Lung (tissue), 12 donors: ENCODE results near the gene ZIC4. TPM values are rescaled to one million over a fixed set of nuclear protein-coding genes. Genes with fewer than 3 reads are reported as not detected.

Experiments
- ATAC-seq: fragments of 200-7000 bp; cut with Tn5 transposase; one replicate; pipeline ENCODE4 v1.9.1; 2020; ENCODE audit warnings: moderate number of reproducible peaks; ENCODE audit not compliant: insufficient read depth, low FRiP score
- DNase-seq, 3 donors: peaks; one replicate each; pipeline ENCODE4 v3.0.0-alpha.2; 2013 to 2017
- H3K27ac ChIP-seq, 2 donors: one replicate each; pipeline ENCODE4 v1.5.1; 2013; ENCODE audit warnings: mild to moderate bottlenecking in 2 of 2, moderate library complexity in 2 of 2, control low read depth in 1 of 2, inconsistent platforms in 1 of 2, low read depth in 1 of 2, low read length in 1 of 2
- H3K27me3 ChIP-seq, 3 donors: one replicate each; pipeline ENCODE4 v1.5.1; 2013; ENCODE audit warnings: low read length in 2 of 3; ENCODE audit not compliant: control insufficient read depth in 3 of 3, insufficient read depth in 3 of 3
- H3K36me3 ChIP-seq, 4 donors: one replicate each; pipeline ENCODE4 v1.5.1; 2013; ENCODE audit warnings: low read length in 4 of 4, mild to moderate bottlenecking in 1 of 4, moderate library complexity in 1 of 4; ENCODE audit not compliant: control insufficient read depth in 4 of 4, insufficient read depth in 4 of 4
- H3K4me1 ChIP-seq, 5 donors: one replicate each; pipeline ENCODE4 v1.5.1; 2013; ENCODE audit warnings: low read length in 5 of 5, mild to moderate bottlenecking in 2 of 5, moderate library complexity in 1 of 5; ENCODE audit not compliant: control insufficient read depth in 5 of 5, insufficient read depth in 5 of 5
- H3K4me3 ChIP-seq: one replicate; pipeline ENCODE4 v1.5.1; 2013; ENCODE audit warnings: mild to moderate bottlenecking, control low read depth, moderate library complexity
- H3K9ac ChIP-seq, 2 donors: one replicate each; pipeline ENCODE4 v1.5.1; 2013; ENCODE audit warnings: low read length in 2 of 2, control low read depth in 1 of 2; ENCODE audit not compliant: insufficient read depth in 1 of 2
- H3K9me3 ChIP-seq, 4 donors: one replicate each; pipeline ENCODE4 v1.5.1; 2013; ENCODE audit warnings: low read length in 3 of 4, mild to moderate bottlenecking in 1 of 4, moderate library complexity in 1 of 4; ENCODE audit not compliant: control insufficient read depth in 4 of 4, insufficient read depth in 3 of 4
- CTCF ChIP-seq: IDR thresholded peaks from 2 replicates; pipeline ENCODE4 v1.5.1; 2012; ENCODE audit warnings: mild to moderate bottlenecking; ENCODE audit errors: control extremely low read depth, extremely low read depth
- WGBS, 2 donors: extraction: QIAGEN DNeasy Blood & Tissue Kit; methylation state at CpG; one replicate each; pipeline ENCODE4 v1.1.7; 2013; 5-methylcytosine and 5-hydroxymethylcytosine counted together
- polyA plus RNA-seq, 2 donors: library from polyadenylated mRNA; stranded (reverse); fragments of 200-250 nt; gene quantifications; one replicate each; pipeline ENCODE4 v1.2.1, GENCODE V29; 2013
- total RNA-seq, 2 donors: library from RNA; depleted of rRNA in 1 of 2; stranded (reverse); fragments of >200 nt in 1 of 2; gene quantifications; one replicate each; pipeline ENCODE4 v1.2.1, GENCODE V29; 2014 to 2021
- donor health status: control.
- donor health status: control.
- donor health status: Bipolar disorder and iron deficiency.
- donor health status: healthy.
- donor health status: DM: yes; HTN: yes; CAD: no.

ZIC4 gene
- total and polyA plus RNA-seq, 4 donors = not detected

GRCh38 chr3:147388700-147389580 lies 17.4 kb downstream of the ZIC4 start:
- peaks cover 0 to 34% (median 0%) of the 10 kb centered on the region in 4 donors for H3K9me3 ChIP-seq
- peaks cover 0 to 18% (median 3%) of the 10 kb centered on the region in 5 donors for H3K4me1 ChIP-seq
- H3K9ac ChIP-seq = no peak overlapping the region
- ATAC-seq = no peak
- no peaks in the 10 kb centered on the region for H3K36me3 ChIP-seq
- peak in 1 of 3 donors; percentile 13 for DNase-seq
- H3K27ac ChIP-seq = no peak overlapping the region
- TF ChIP-seq CTCF = no peak
- H3K27me3 ChIP-seq = peaks cover 20 to 100% (median 96%) of the 10 kb centered on the region in 3 donors
- WGBS, 2 donors = 10 to 13% methylated on average over 25 of the region's 25 CpGs
- no peak overlapping the region for H3K4me3 ChIP-seq

GRCh38 chr3:147387885-147388699 lies 18.3 kb downstream of the ZIC4 start:
- no peak overlapping the region for H3K9ac ChIP-seq
- no peaks in the 10 kb centered on the region for H3K36me3 ChIP-seq
- H3K4me3 ChIP-seq = no peak overlapping the region
- ATAC-seq = no peak
- 4 to 9% methylated on average over 36 of the region's 36 CpGs for WGBS, 2 donors
- no peak overlapping the region for H3K27ac ChIP-seq
- TF ChIP-seq CTCF = no peak
- peaks cover 0 to 36% (median 0%) of the 10 kb centered on the region in 4 donors for H3K9me3 ChIP-seq
- DNase-seq = peak in 1 of 3 donors; percentile 17
- peaks cover 0 to 12% (median 3%) of the 10 kb centered on the region in 5 donors for H3K4me1 ChIP-seq
- H3K27me3 ChIP-seq = peaks cover 20 to 100% (median 98%) of the 10 kb centered on the region in 3 donors

- Histone ChIP-seq H3K4me1 (peaks cover 0 to 8% (median 0%) of the 10 kb centered on the region in 5 donors), H3K4me3 (no peak overlapping the region), H3K9me3 (peaks cover 0 to 33% (median 0%) of the 10 kb centered on the region in 4 donors), H3K27ac (no peak overlapping the region), H3K36me3 (no peaks in the 10 kb centered on the region), H3K9ac (no peak overlapping the region), H3K27me3 (peaks cover 24 to 100% (median 98%) of the 10 kb centered on the region in 3 donors)
- no peak for ATAC-seq
- no peak for DNase-seq
- no peak for TF ChIP-seq CTCF
- whole genome bisulfite sequencing, 2 donors = 6 to 10% methylated on average over 10 of the region's 10 CpGs
Observed at GRCh38 chr3:147387291-147387884, 19.0 kb downstream of the ZIC4 start.
